Posterior vena cava (tissue), 2 donors: ENCODE measurements around the gene NAV3. TPM values are rescaled to one million over a fixed set of nuclear protein-coding genes. Genes with fewer than 3 reads are reported as not detected.

ENCODE experiments used
- DNase-seq: peaks from one replicate; pipeline ENCODE4 v3.0.0-alpha.2; 2020; ENCODE audit warnings: low spot score
- intact Hi-C, 2 donors: fragments of 100-400 bp; cut with DNase I; formaldehyde crosslinking; loops; one replicate each; pipeline versions ENCODE4 v1.14.1 to v1.14.2; 2022 to 2023
- long read RNA-seq, 2 donors: library from polyadenylated mRNA; unstranded; transcript quantifications; one replicate each; pipeline ENCODE4 v2.0.0, GENCODE V29; 2020 to 2021
- total RNA-seq, 2 donors: library from RNA; stranded (reverse); fragmentation: NEBNext Ultra II Directional; extraction: Animal tissue kit (Norgen Biotek cat#: 25700); gene quantifications; one replicate each; pipeline ENCODE4 v1.2.1, GENCODE V29; 2021
- donor health status: DM: yes; HTN: yes; CAD: no.
- donor health status: DM: yes; HTN: yes; CAD: no.

NAV3 gene
- 10 to 100 TPM; 13.6 to 17.4 TPM for total RNA-seq
- long read RNA-seq, donor 1, partial matches to known transcripts, result 0 of 5 reads
- long read RNA-seq, donor 1, other reads (novel, unspliced or antisense), result 5 of 5 reads
- long read RNA-seq, donor 2, partial matches to known transcripts, result 2 of 5 reads
- long read RNA-seq, donor 2, other reads (novel, unspliced or antisense), result 3 of 5 reads

GRCh38 chr12:77830583-77831351, at the start of gene NAV3:
Gene NAV3, plus strand, starts transcription at chr12:77830894. Its CDS starts 568 bp downstream, at chr12:77831462.
- DNase-seq, result no peak

GRCh38 chr12:77782034-77782433, 48.7 kb upstream of the NAV3 start:
- DNase-seq, result no peak
- intact Hi-C loops, result no loop called here

More at GRCh38 chr12:77830583-77831351, at the start of gene NAV3:
- intact Hi-C loops, result no loop called here

GRCh38 chr12:77782766-77783165, 47.9 kb upstream of the NAV3 start:
- no peak for DNase-seq
- intact Hi-C loops, result no loop called here

- no peak for DNase-seq
- intact Hi-C loops, result no loop called here
These were observed 45.5 kb upstream of the NAV3 start for GRCh38 chr12:77785211-77785610.

- intact Hi-C loops, result no loop called here
These were observed 44.0 kb upstream of the NAV3 start for GRCh38 chr12:77786675-77787074.

GRCh38 chr12:77788231-77789168, 42.2 kb upstream of the NAV3 start:
- DNase-seq, result no peak

More at GRCh38 chr12:77786675-77787074, 44.0 kb upstream of the NAV3 start:
- DNase-seq, result no peak

GRCh38 chr12:77795699-77796098, 35.0 kb upstream of the NAV3 start:
- no peak for DNase-seq
- intact Hi-C loops, result no loop called here

More at GRCh38 chr12:77788231-77789168, 42.2 kb upstream of the NAV3 start:
- intact Hi-C loops, result no loop called here

- intact Hi-C loops, result no loop called here
- DNase-seq, result no peak
These were observed 33.9 kb upstream of the NAV3 start for GRCh38 chr12:77796775-77797174.

GRCh38 chr12:77800501-77800900, 30.2 kb upstream of the NAV3 start:
- intact Hi-C loops, result no loop called here
- no peak for DNase-seq

GRCh38 chr12:77808534-77808933, 22.2 kb upstream of the NAV3 start:
- intact Hi-C loops, result no loop called here
- no peak for DNase-seq

GRCh38 chr12:77813558-77813957, 17.1 kb upstream of the NAV3 start:
- DNase-seq, result no peak
- intact Hi-C loops, result no loop called here

GRCh38 chr12:77814386-77814785, 16.3 kb upstream of the NAV3 start:
- intact Hi-C loops, result no loop called here

GRCh38 chr12:77816196-77816595, 14.5 kb upstream of the NAV3 start:
- DNase-seq, result no peak
- intact Hi-C loops, result loop anchor here in 1 of 2 donors (1.0 kb wide), 1 partner anchor 44 kb away; no protein-coding TSS in a partner anchor

More at GRCh38 chr12:77814386-77814785, 16.3 kb upstream of the NAV3 start:
- no peak for DNase-seq

- DNase-seq, result no peak
- intact Hi-C loops, result no loop called here
These were observed 13.4 kb upstream of the NAV3 start for GRCh38 chr12:77817276-77817675.

GRCh38 chr12:77818351-77818750, 12.3 kb upstream of the NAV3 start:
- no peak for DNase-seq
- intact Hi-C loops, result no loop called here

- DNase-seq, result no peak
- intact Hi-C loops, result no loop called here
These were observed 8.9 kb upstream of the NAV3 start for GRCh38 chr12:77821699-77822203.

- DNase-seq, result no peak
- intact Hi-C loops, result no loop called here
These were observed 2.6 kb downstream of the NAV3 start for GRCh38 chr12:77833329-77833728.

GRCh38 chr12:77834618-77835017, 3.9 kb downstream of the NAV3 start:
- intact Hi-C loops, result no loop called here
- no peak for DNase-seq

GRCh38 chr12:77835969-77836368, 5.3 kb downstream of the NAV3 start:
- DNase-seq, result no peak
- intact Hi-C loops, result no loop called here

- intact Hi-C loops, result no loop called here
- no peak for DNase-seq
These were observed 7.2 kb downstream of the NAV3 start for GRCh38 chr12:77837876-77838291.
